ENCODE data around the gene ERAL1.

- TF ChIP-seq ZNF274 (IDR thresholded peaks at IDR 0.05; ENCODE audit: low read depth, low read length): no peak
- TF ChIP-seq YY1 (IDR thresholded peaks at IDR 0.05; ENCODE audit: insufficient read depth, insufficient read length): no peak
These were observed 55.7 kb downstream of the ERAL1 start for GRCh38 chr17:28910534-28910933.

Data from NT2/D1 (cell line).